GM19397 (cell line): ENCODE data around the gene KIF6.
"Not testable (repeated sequence)": the region's sequence is repeated elsewhere in the genome, so short reads cannot be mapped to it uniquely, and the experiment has no call there.

Experiments used
- ATAC-seq: cut with Tn5 transposase; IDR thresholded peaks from one replicate; pipeline ENCODE4 v1.9.1; 2021; ENCODE audit warnings: mild to moderate bottlenecking, moderate library complexity; ENCODE audit not compliant: unreplicated experiment

KIF6 gene

GRCh38 chr6:39723350-39723749 is 1.9 kb downstream of the KIF6 start:
- not testable (repeated sequence) for ATAC-seq

DNA sequence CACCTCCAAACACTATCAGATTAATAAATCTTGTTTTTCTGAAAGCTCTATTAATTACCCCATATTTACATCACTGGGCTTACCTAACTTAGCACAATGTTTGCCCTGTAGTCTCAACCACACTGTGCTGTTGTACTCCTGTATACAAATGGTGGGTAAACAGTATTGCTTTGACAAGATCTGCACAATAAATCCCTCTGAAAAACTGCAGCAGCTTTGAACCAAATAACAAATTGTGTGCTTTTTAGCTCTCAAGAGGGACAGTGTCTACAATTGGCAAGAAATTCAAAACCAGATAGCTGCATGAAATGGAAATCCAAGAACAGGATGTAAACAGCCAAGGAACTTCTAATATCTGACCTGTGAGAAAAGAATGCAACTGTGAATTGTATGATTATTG is 10.4 kb downstream of the KIF6 start:
- no peak for ATAC-seq

DNA sequence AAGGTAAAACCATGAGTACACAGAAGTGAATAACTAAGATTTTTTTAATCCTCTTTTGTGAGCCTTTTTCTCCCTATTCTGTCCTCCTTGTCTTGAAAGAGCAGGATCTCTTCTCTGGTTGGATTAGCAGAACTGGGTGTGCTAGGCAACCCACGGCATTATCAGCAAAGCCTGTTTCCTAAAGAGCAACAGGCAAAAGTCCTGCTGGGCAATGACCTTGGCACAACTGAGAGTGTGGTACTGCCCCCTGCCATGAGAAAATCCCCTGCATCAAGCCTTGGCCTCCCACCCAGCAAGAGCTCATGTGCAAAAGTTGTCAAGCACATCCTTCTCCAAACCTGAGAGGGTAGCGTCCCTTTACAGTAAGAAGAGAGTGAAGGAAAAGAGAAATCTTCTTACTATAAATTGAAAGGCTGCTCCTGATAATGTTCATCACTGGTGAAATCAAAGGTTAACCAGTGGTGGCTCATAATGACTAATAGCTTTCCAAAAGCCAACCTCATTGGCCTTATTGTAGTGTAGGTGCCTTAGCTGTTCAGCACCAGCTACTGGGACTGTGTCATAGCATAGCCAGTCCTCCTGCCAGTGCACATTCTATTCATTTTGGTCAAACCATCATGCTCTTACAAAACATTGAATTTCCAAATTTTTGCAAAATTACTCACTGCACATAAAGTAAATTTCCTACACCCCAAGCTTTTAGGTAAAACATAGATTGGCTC is 17.1 kb downstream of the KIF6 start:
- ATAC-seq = no peak

DNA sequence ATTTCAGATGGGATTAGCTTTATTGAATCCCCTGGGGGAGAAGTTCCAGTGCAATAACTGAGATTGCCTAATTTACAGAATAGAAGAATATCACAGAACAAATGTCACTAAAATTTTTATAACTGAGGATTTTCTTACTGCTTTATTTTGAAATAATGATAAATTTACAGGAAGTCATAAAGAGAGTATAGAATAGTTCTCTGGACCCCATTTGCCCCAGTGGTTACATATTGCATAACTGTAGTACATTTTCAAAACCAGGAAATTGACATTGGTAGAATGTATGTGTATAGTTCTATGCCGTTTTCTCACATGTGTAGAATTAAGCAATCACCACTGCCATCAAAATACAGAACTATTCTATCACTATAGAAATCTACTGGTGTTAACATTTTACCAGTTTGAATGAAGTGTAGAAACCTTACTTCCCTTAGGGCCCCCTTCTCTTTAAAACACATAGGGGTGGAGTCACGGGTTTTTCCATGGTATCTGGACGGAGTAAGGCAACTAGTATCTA is 18.3 kb downstream of the KIF6 start:
- ATAC-seq = no peak

DNA sequence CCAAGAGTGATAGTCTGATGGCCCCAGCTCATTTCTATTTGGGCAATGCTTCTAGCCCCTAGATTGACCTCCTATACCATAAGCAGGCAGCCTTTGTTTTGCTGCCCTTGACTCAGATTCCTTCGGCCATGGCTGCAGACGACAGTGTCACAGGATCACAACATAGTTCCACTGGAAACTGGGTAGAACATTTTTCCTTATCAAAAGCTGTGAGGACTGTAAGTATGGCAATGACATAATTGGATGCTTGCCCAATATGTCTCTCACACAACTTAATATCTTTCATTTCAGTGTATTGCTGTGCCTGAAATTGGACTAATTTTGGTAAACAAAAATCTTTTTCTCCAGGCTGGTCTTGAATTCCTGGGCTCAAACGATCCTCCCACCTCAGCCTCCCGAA is 22.9 kb downstream of the KIF6 start:
- ATAC-seq = no peak

GRCh38 chr6:39700362-39700761 is 24.8 kb downstream of the KIF6 start:
- no peak for ATAC-seq

GRCh38 chr6:39698789-39699188 is 26.4 kb downstream of the KIF6 start:
- no peak for ATAC-seq

- ATAC-seq = no peak
Measured at GRCh38 chr6:39696986-39697788, 28.0 kb downstream of the KIF6 start.

GRCh38 chr6:39695447-39695846 is 29.8 kb downstream of the KIF6 start:
- no peak for ATAC-seq

- ATAC-seq = no peak
Measured at GRCh38 chr6:39693206-39693605, 32.0 kb downstream of the KIF6 start.

- no peak for ATAC-seq
Measured at GRCh38 chr6:39688494-39688893, 36.7 kb downstream of the KIF6 start.

DNA sequence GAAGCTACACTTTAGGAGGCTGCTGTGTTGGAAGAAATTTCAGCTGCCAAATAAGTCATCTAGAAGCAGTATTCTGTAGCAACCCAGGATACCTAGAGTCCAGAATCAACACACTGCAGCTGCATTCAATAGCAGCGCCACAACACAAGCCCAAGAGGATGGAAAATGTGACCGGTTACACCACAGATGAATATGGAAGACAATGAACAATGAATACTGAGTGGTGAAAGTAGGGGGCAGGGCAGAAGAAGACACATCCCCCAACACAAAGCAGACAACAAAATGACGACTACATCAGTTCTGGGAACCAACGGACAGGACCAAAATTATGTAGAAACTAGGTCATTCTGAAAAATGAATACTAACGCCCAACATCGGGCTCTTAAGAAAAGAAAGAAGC is 38.2 kb downstream of the KIF6 start:
- ATAC-seq = no peak

GRCh38 chr6:39685938-39686337 is 39.3 kb downstream of the KIF6 start:
- ATAC-seq = no peak

GRCh38 chr6:39685489-39685826 is 39.8 kb downstream of the KIF6 start:
- ATAC-seq = no peak

DNA sequence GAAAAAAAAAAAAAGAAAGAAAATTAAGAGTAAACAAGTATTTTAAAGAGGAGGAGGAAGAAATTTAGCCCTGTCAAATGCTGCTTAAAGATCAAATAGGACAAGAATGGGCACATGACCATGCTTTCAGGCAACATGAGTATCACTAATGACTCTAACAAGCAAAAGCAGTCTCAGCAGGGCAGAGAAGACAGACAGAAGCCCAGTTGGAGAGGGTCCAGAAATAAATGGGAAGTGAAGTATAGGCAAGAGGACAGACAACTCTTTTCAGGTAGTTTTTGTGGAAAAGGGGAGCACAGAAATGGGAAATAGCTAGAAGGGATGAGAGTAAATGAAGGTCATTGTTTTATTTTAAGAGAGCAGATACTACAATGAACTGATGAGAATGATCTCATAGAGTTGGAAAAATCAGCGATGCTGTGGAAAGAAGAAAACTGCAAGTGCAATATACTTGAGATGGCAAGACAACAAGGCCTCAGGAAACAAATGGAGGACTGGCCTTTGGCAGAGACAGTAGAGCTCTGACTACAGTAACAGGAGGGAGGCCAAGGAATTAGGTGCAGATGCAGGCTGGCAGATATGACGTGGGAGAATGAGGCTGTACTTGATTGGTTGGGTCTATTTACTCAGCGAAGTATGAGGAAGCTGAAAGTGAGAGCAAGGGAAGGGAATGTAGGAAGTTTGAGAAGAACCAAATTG is 40.3 kb downstream of the KIF6 start:
- ATAC-seq = no peak

DNA sequence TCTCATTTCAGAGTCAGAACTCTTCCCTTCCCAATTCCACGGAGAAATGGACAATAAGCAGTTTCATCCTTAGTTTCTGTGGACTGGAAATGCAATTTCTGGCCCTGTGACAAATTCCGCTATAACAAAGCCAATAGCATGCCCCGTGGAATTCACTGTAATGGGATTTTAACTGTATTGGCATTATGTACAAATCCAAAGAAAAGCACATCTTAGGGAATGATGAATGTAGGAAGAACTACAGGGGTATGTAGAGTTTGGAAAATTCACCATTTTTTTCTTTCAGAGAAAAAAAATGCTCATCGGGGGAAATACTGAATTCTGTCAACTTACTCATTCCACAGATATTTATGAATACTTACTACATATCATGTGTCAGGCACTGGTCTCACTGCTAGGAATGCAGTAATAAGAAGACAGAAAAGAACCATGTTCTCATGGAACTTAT is 43.5 kb downstream of the KIF6 start:
- no peak for ATAC-seq

GRCh38 chr6:39678914-39679313 is 46.3 kb downstream of the KIF6 start:
- no peak for ATAC-seq

DNA sequence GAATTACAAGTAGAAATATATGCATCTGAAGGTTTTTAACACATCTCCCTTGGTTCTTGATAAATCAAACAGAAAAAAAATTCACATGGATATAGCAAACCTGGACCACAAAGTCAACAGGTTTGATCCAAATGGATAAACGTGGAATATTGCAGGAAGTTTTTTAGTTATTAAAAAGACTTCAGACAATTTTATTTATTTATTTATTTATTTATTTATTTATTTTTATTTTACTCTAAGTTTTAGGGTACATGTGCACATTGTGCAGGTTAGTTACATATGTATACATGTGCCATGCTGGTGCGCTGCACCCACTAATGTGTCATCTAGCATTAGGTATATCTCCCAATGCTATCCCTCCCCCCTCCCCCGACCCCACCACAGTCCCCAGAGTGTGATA is 47.9 kb downstream of the KIF6 start:
- not testable (repeated sequence) for ATAC-seq

DNA sequence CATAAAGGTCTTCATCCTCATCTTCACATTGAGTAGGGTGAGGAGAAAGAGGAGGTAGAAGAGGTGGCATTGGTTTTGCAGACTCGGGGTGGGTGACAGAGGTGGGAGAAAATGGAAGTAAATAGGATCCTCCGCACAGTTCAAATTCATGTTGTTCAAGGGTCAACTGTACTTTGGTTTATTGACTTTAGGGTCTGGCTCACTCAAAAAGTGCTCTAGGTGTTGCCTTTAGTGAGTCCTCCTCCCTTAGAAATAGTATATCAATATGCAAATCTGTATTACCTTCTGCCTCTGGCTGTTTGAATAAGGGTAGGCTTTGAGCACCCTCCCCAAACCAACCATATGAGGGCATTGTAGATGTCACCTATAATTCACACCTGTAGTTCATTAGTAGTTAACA is 54.7 kb downstream of the KIF6 start:
- no peak for ATAC-seq

DNA sequence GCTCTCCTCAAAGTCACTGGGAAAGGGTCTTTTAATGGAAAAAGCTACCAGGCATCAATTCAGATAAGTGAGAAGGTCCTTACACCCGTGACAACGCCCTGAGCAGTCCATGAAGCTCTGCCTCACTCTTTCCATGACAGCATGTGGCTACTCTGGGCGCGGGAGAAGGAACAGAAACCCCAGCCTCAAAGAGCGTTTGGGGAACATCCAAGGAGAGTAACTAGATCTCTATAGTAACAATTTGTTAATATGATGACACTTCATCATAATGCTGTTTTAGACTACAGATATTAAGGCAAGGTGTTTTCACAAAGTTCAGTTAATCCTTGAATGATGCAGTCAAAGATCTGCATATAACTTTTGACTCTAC is 55.2 kb downstream of the KIF6 start:
- ATAC-seq = no peak

DNA sequence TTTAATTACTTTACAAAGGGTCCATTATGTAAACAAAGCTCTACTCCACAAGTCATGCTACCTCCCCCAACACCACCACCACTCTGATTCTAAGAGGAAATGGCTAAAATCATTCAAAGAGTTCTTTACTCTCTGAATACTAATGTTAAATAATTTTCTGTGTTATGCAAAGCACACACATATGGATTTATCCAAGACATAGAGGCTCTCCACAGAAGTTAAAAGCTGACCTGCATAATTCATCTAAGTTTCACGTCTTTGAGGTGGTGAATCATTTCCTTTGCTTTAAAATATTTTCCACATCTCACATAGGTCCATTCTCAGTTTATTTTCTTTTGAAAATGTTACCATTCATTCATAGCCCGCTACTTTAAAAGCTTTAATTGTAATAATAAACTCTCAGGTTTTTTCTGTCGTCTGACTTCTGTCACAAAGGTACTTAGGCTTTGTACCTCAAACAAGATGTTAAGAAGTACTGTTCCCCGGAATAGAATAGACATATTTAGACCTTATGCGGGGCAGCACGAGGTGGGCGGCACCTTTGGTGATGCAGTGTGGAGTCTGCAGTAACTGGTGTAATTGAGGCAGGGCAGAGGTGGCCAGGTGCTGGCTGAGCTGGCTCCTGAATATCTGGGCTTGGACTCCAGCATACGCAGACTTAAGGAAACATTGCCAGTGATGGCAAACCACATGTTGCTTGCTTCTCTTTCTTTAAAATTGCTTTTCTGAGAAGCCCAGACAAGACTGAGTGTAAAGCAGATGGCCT is 55.8 kb downstream of the KIF6 start:
- no peak for ATAC-seq
